Erythroblast (primary cell): ENCODE data around the gene ITIH4.

ENCODE experiments used
- GATA1 ChIP-seq: IDR thresholded peaks from 2 replicates; pipeline ENCODE4 v1.6.1; 2011; ENCODE audit warnings: low read depth, mild to moderate bottlenecking, control low read depth, low read length, moderate library complexity
- POLR2A ChIP-seq: IDR thresholded peaks from 2 replicates; pipeline ENCODE4 v1.6.1; 2011; ENCODE audit warnings: mild to moderate bottlenecking, low read length

DNA sequence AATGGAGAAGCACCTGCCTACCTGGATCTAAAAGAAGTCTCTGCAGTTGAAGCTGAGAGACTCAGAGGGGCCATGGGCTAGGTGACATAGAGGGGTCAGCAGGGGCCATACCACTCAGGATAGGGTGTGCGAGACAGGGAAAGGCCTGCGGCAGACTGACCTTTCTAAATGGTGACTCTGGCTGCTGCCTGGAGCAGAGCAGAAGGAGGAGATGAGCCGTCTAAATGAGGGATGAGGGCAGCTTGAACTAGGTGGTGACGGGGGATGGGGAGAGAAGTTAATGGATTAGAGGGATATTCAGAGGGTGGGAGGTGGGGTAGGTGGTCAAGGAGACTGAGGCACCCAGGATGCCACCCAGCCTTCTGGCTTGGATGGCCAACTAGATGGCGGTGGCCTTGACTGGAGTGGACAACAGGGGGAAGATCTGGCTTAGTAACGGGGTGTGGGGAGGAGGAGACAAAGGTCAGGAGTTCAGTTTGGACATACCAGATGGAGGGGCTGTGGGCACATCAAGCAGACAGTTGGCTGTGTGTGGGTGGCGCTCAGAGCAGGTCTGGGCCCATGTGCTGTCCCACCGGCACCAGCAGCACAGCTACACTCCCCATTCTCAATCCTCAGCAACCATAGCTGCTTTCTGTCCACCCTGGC lies 56.3 kb downstream of the ITIH4 start:
- TF ChIP-seq POLR2A (no peak), GATA1 (no peak)
